ENCODE data around the gene FBXO45.

DNA sequence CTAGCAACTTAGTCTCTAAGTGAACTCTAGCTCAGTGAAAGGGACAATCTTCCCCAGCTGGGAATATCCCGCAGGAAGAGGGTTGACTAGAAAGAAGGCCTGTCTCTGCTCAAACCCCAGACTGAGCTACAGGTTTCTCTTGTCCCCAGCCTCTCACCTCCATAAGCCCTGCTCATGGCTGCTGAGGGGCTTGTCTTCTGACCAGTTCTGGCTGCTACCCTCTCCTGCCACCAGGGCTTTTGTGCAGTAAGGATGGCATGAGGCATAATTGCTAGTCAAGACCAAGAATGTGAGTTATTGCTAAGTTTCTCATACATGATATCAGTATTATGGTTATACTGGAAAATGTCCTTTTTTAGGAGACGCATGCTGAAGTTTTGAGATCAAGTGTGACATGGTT, 21.4 kb upstream of the FBXO45 start:
- no peak for TF ChIP-seq JUND (IDR thresholded peaks at IDR 0.05)
- no peak for TF ChIP-seq EZH2phosphoT487 (IDR thresholded peaks at IDR 0.05; ENCODE audit: borderline replicate concordance)
- TF ChIP-seq, protein P1, sequence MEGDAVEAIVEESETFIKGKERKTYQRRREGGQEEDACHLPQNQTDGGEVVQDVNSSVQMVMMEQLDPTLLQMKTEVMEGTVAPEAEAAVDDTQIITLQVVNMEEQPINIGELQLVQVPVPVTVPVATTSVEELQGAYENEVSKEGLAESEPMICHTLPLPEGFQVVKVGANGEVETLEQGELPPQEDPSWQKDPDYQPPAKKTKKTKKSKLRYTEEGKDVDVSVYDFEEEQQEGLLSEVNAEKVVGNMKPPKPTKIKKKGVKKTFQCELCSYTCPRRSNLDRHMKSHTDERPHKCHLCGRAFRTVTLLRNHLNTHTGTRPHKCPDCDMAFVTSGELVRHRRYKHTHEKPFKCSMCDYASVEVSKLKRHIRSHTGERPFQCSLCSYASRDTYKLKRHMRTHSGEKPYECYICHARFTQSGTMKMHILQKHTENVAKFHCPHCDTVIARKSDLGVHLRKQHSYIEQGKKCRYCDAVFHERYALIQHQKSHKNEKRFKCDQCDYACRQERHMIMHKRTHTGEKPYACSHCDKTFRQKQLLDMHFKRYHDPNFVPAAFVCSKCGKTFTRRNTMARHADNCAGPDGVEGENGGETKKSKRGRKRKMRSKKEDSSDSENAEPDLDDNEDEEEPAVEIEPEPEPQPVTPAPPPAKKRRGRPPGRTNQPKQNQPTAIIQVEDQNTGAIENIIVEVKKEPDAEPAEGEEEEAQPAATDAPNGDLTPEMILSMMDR (IDR thresholded peaks at IDR 0.05 in 2 of 3, conservative IDR thresholded peaks at IDR 0.05 in 1 of 3; ENCODE audit: borderline replicate concordance in 1 of 3, insufficient read depth in 1 of 3, low read depth in 2 of 3, low read length in 2 of 3) = 0 out of 6 replicates have a peak, but pooled peaks of 2 of the 3 experiments have one; percentile 4 to 19
- TF ChIP-seq RAD21 (IDR thresholded peaks at IDR 0.05; ENCODE audit: low read depth) = no peak
- TF ChIP-seq, protein P2, sequence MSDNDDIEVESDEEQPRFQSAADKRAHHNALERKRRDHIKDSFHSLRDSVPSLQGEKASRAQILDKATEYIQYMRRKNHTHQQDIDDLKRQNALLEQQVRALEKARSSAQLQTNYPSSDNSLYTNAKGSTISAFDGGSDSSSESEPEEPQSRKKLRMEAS (IDR thresholded peaks at IDR 0.05) = no peak
- TF ChIP-seq POLR2A (IDR thresholded peaks at IDR 0.05; ENCODE audit: borderline replicate concordance, extremely low read depth, insufficient read depth, insufficient read length) = no peak
- TF ChIP-seq POLR2AphosphoS5 (IDR thresholded peaks at IDR 0.05; ENCODE audit: low read depth, low read length) = no peak
- no peak for TF ChIP-seq EZH2 (IDR thresholded peaks at IDR 0.05)
- no peak for TF ChIP-seq ZNF274 (IDR thresholded peaks at IDR 0.05; ENCODE audit: low read depth, low read length)
- TF ChIP-seq, protein P3, sequence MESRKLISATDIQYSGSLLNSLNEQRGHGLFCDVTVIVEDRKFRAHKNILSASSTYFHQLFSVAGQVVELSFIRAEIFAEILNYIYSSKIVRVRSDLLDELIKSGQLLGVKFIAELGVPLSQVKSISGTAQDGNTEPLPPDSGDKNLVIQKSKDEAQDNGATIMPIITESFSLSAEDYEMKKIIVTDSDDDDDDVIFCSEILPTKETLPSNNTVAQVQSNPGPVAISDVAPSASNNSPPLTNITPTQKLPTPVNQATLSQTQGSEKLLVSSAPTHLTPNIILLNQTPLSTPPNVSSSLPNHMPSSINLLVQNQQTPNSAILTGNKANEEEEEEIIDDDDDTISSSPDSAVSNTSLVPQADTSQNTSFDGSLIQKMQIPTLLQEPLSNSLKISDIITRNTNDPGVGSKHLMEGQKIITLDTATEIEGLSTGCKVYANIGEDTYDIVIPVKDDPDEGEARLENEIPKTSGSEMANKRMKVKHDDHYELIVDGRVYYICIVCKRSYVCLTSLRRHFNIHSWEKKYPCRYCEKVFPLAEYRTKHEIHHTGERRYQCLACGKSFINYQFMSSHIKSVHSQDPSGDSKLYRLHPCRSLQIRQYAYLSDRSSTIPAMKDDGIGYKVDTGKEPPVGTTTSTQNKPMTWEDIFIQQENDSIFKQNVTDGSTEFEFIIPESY (IDR thresholded peaks at IDR 0.05; ENCODE audit: extremely low read depth, insufficient replicate concordance, low read length) = no peak
- TF ChIP-seq YY1 (IDR thresholded peaks at IDR 0.05; ENCODE audit: extremely low read depth, insufficient replicate concordance, low read depth, low read length) = no peak

Data from HCT116 (cell line).